ENCODE data around the gene GDF11. TPM values are rescaled to one million over a fixed set of nuclear protein-coding genes. Genes with fewer than 3 reads are reported as not detected.

Gene GDF11
- total RNA-seq, 2 donors from 2014 or later, result 3.0 to 9.7 TPM

GRCh38 chr12:55788546-55788945 is 45.6 kb downstream of the GDF11 start:
- peaks cover 49% of the 10 kb centered on the region for H3K36me3 ChIP-seq
- ATAC-seq (ENCODE audit: insufficient number of reproducible peaks, low FRiP score, low read depth), result no peak

GRCh38 chr12:55789171-55789570 is 46.2 kb downstream of the GDF11 start:
- peaks cover 54% of the 10 kb centered on the region for H3K36me3 ChIP-seq
- TF ChIP-seq CTCF (IDR thresholded peaks at IDR 0.05), result no peak
- no peaks in the 10 kb centered on the region for H3K9me3 ChIP-seq
- no peak for DNase-seq (ENCODE audit: low spot score)
- H3K27me3 ChIP-seq (replicated peaks; ENCODE audit: insufficient read depth), result no peaks in the 10 kb centered on the region
- H3K4me1 ChIP-seq (ENCODE audit: control insufficient read depth in 1 of 2, low read depth in 2 of 2), result no peaks in the 10 kb centered on the region
- no peak overlapping the region for H3K27ac ChIP-seq
- ATAC-seq (ENCODE audit: insufficient number of reproducible peaks, low FRiP score, low read depth), result no peak
- no peak overlapping the region for H3K4me3 ChIP-seq

More at GRCh38 chr12:55788546-55788945, 45.6 kb downstream of the GDF11 start:
- TF ChIP-seq CTCF (IDR thresholded peaks at IDR 0.05), result no peak
- H3K4me3 ChIP-seq, result no peak overlapping the region
- H3K27me3 ChIP-seq (replicated peaks; ENCODE audit: insufficient read depth), result no peaks in the 10 kb centered on the region
- no peaks in the 10 kb centered on the region for H3K4me1 ChIP-seq (ENCODE audit: control insufficient read depth in 1 of 2, low read depth in 2 of 2)
- no peak for DNase-seq (ENCODE audit: low spot score)
- no peaks in the 10 kb centered on the region for H3K9me3 ChIP-seq
- H3K27ac ChIP-seq, result no peak overlapping the region

GRCh38 chr12:55789893-55790292 is 47.0 kb downstream of the GDF11 start:
- H3K9me3 ChIP-seq, result no peaks in the 10 kb centered on the region
- no peaks in the 10 kb centered on the region for H3K27me3 ChIP-seq (replicated peaks; ENCODE audit: insufficient read depth)
- H3K4me1 ChIP-seq (ENCODE audit: control insufficient read depth in 1 of 2, low read depth in 2 of 2), result no peaks in the 10 kb centered on the region
- H3K4me3 ChIP-seq, result no peak overlapping the region
- no peak for TF ChIP-seq CTCF (IDR thresholded peaks at IDR 0.05)
- H3K36me3 ChIP-seq, result peaks cover 55% of the 10 kb centered on the region
- ATAC-seq (ENCODE audit: insufficient number of reproducible peaks, low FRiP score, low read depth) (no peak), DNase-seq (ENCODE audit: low spot score) (no peak)
- H3K27ac ChIP-seq, result no peak overlapping the region

- TF ChIP-seq CTCF (IDR thresholded peaks at IDR 0.05), result no peak
- H3K36me3 ChIP-seq, result peaks cover 24% of the 10 kb centered on the region
- no peak overlapping the region for H3K27ac ChIP-seq
- ATAC-seq (ENCODE audit: insufficient number of reproducible peaks, low FRiP score, low read depth) (no peak), DNase-seq (ENCODE audit: low spot score) (no peak)
- no peak overlapping the region for H3K4me3 ChIP-seq
- H3K9me3 ChIP-seq, result no peaks in the 10 kb centered on the region
- H3K27me3 ChIP-seq (replicated peaks; ENCODE audit: insufficient read depth), result no peaks in the 10 kb centered on the region
- H3K4me1 ChIP-seq (ENCODE audit: control insufficient read depth in 1 of 2, low read depth in 2 of 2), result no peaks in the 10 kb centered on the region
Measured at GRCh38 chr12:55795950-55796349, 53.0 kb downstream of the GDF11 start.

- TF ChIP-seq CTCF (IDR thresholded peaks at IDR 0.05), result peak; percentile 22
- DNase-seq (ENCODE audit: low spot score) (no peak), ATAC-seq (ENCODE audit: insufficient number of reproducible peaks, low FRiP score, low read depth) (no peak)
- Histone ChIP-seq H3K36me3 (peaks cover 27% of the 10 kb centered on the region), H3K4me1 (ENCODE audit: control insufficient read depth in 1 of 2, low read depth in 2 of 2) (no peaks in the 10 kb centered on the region), H3K9me3 (no peaks in the 10 kb centered on the region), H3K27ac (no peak overlapping the region), H3K4me3 (no peak overlapping the region), H3K27me3 (replicated peaks; ENCODE audit: insufficient read depth) (no peaks in the 10 kb centered on the region)
Measured at GRCh38 chr12:55797068-55797467, 54.1 kb downstream of the GDF11 start.
